Esophagus (tissue), 2 donors: ENCODE results near the gene PIK3C3. TPM values are rescaled to one million over a fixed set of nuclear protein-coding genes. Genes with fewer than 3 reads are reported as not detected.
"Not testable (repeated sequence)": the region's sequence is repeated elsewhere in the genome, so short reads cannot be mapped to it uniquely, and the experiment has no call there.

Experiments
- H3K27ac ChIP-seq, 2 donors: one replicate each; pipeline ENCODE4 v1.5.1; 2013; ENCODE audit warnings: low read depth in 2 of 2, mild to moderate bottlenecking in 2 of 2, inconsistent platforms in 1 of 2, low read length in 1 of 2, moderate library complexity in 1 of 2
- H3K27me3 ChIP-seq, 2 donors: one replicate each; pipeline ENCODE4 v1.6.1; 2013; ENCODE audit warnings: low read length in 2 of 2, control low read depth in 1 of 2, mild to moderate bottlenecking in 1 of 2; ENCODE audit not compliant: insufficient read depth in 2 of 2, control insufficient read depth in 1 of 2
- H3K36me3 ChIP-seq, 2 donors: one replicate each; pipeline ENCODE4 v1.6.1; 2013; ENCODE audit warnings: low read length in 1 of 2; ENCODE audit not compliant: control insufficient read depth in 2 of 2, insufficient read depth in 2 of 2
- H3K4me1 ChIP-seq, 2 donors: one replicate each; pipeline ENCODE4 v1.6.1; 2013; ENCODE audit warnings: low read length in 1 of 2; ENCODE audit not compliant: control insufficient read depth in 2 of 2, insufficient read depth in 2 of 2
- H3K4me3 ChIP-seq, 2 donors: one replicate each; pipeline ENCODE4 v1.5.1; 2013; ENCODE audit warnings: low read length in 2 of 2, mild to moderate bottlenecking in 2 of 2, low read depth in 1 of 2, moderate library complexity in 1 of 2
- H3K9me3 ChIP-seq, 2 donors: one replicate each; pipeline ENCODE4 v1.6.1; 2013; ENCODE audit warnings: mild to moderate bottlenecking in 2 of 2, low read depth in 1 of 2, low read length in 1 of 2, moderate library complexity in 1 of 2; ENCODE audit not compliant: control insufficient read depth in 2 of 2, insufficient read depth in 1 of 2
- WGBS, 2 donors: extraction: QIAGEN DNeasy Blood & Tissue Kit; methylation state at CpG; one replicate each; pipeline ENCODE4 v1.1.7; 2013; 5-methylcytosine and 5-hydroxymethylcytosine counted together
- polyA plus RNA-seq, 2 donors: library from polyadenylated mRNA; stranded (reverse); fragments of 200-250 nt; gene quantifications; one replicate each; pipeline ENCODE4 v1.2.3, GENCODE V29; 2013
- donor health status: healthy with polysubstance abuse.
- donor health status: Bipolar disorder and iron deficiency.

Gene PIK3C3
- polyA plus RNA-seq, 2 donors: 17.1 to 17.5 TPM

- Histone ChIP-seq H3K27ac (no peak overlapping the region), H3K27me3 (no peaks in the 10 kb centered on the region), H3K4me3 (no peak overlapping the region), H3K4me1 (no peaks in the 10 kb centered on the region), H3K9me3 (no peaks in the 10 kb centered on the region), H3K36me3 (peaks cover 2 to 4% of the 10 kb centered on the region in 2 donors)
- 77 to 82% methylated on average over 3 of the region's 3 CpGs for WGBS, 2 donors
These were observed 75.7 kb downstream of the PIK3C3 start for GRCh38 chr18:42030586-42031182.

- H3K27ac ChIP-seq: no peak overlapping the region
- peaks cover 2 to 4% of the 10 kb centered on the region in 2 donors for H3K36me3 ChIP-seq
- no peaks in the 10 kb centered on the region for H3K4me1 ChIP-seq
- H3K4me3 ChIP-seq: no peak overlapping the region
- no peaks in the 10 kb centered on the region for H3K27me3 ChIP-seq
- 98 to 100% methylated on average over 1 of the region's 1 CpG for WGBS, 2 donors
- H3K9me3 ChIP-seq: no peaks in the 10 kb centered on the region
These were observed 77.4 kb downstream of the PIK3C3 start for GRCh38 chr18:42032447-42032846.

- 86% methylated on average over 1 of the region's 1 CpG for WGBS, 2 donors
- H3K4me1 ChIP-seq: no peaks in the 10 kb centered on the region
- no peaks in the 10 kb centered on the region for H3K27me3 ChIP-seq
- peaks cover 2 to 4% of the 10 kb centered on the region in 2 donors for H3K36me3 ChIP-seq
- no peak overlapping the region for H3K4me3 ChIP-seq
- no peak overlapping the region for H3K27ac ChIP-seq
- H3K9me3 ChIP-seq: no peaks in the 10 kb centered on the region
These were observed 78.2 kb downstream of the PIK3C3 start for GRCh38 chr18:42033137-42033810.

- no peaks in the 10 kb centered on the region for H3K4me1 ChIP-seq
- WGBS, 2 donors: 65 to 68% methylated on average over 1 of the region's 1 CpG
- no peak overlapping the region for H3K4me3 ChIP-seq
- peaks cover 2 to 5% of the 10 kb centered on the region in 2 donors for H3K36me3 ChIP-seq
- no peak overlapping the region for H3K27ac ChIP-seq
- no peaks in the 10 kb centered on the region for H3K27me3 ChIP-seq
- H3K9me3 ChIP-seq: no peaks in the 10 kb centered on the region
These were observed 83.9 kb downstream of the PIK3C3 start for GRCh38 chr18:42038936-42039335.

- no peak overlapping the region for H3K4me3 ChIP-seq
- no peaks in the 10 kb centered on the region for H3K4me1 ChIP-seq
- no peaks in the 10 kb centered on the region for H3K27me3 ChIP-seq
- WGBS, 2 donors: 91 to 93% methylated on average over 1 of the region's 1 CpG
- peaks cover 2 to 5% of the 10 kb centered on the region in 2 donors for H3K36me3 ChIP-seq
- H3K27ac ChIP-seq: no peak overlapping the region
- no peaks in the 10 kb centered on the region for H3K9me3 ChIP-seq
These were observed 84.4 kb downstream of the PIK3C3 start for GRCh38 chr18:42039396-42039795.

GRCh38 chr18:42041793-42042192 is 86.8 kb downstream of the PIK3C3 start:
- Histone ChIP-seq H3K27ac (no peak overlapping the region), H3K4me1 (no peaks in the 10 kb centered on the region), H3K36me3 (peaks cover 0 to 3% of the 10 kb centered on the region in 2 donors), H3K27me3 (no peaks in the 10 kb centered on the region), H3K4me3 (no peak overlapping the region), H3K9me3 (no peaks in the 10 kb centered on the region)
- 58 to 72% methylated on average over 1 of the region's 1 CpG for WGBS, 2 donors

- Histone ChIP-seq H3K9me3 (no peaks in the 10 kb centered on the region), H3K27ac (no peak overlapping the region), H3K4me3 (no peak overlapping the region), H3K4me1 (no peaks in the 10 kb centered on the region), H3K36me3 (peaks cover 0 to 3% of the 10 kb centered on the region in 2 donors), H3K27me3 (no peaks in the 10 kb centered on the region)
- 95 to 100% methylated on average over 1 of the region's 1 CpG for WGBS, 2 donors
These were observed 90.3 kb downstream of the PIK3C3 start for GRCh38 chr18:42045346-42045745.

GRCh38 chr18:42047721-42048120 is 92.7 kb downstream of the PIK3C3 start:
- H3K27me3 ChIP-seq: no peaks in the 10 kb centered on the region
- H3K4me1 ChIP-seq: no peaks in the 10 kb centered on the region
- H3K27ac ChIP-seq: no peak overlapping the region
- no peak overlapping the region for H3K4me3 ChIP-seq
- peaks cover 0 to 3% of the 10 kb centered on the region in 2 donors for H3K36me3 ChIP-seq
- no peaks in the 10 kb centered on the region for H3K9me3 ChIP-seq

- 54 to 58% methylated on average over 2 of the region's 2 CpGs for WGBS, 2 donors
- Histone ChIP-seq H3K27ac (no peak overlapping the region), H3K4me1 (no peaks in the 10 kb centered on the region), H3K9me3 (no peaks in the 10 kb centered on the region), H3K27me3 (no peaks in the 10 kb centered on the region), H3K4me3 (no peak overlapping the region), H3K36me3 (peaks cover 0 to 3% of the 10 kb centered on the region in 2 donors)
These were observed 93.1 kb downstream of the PIK3C3 start for GRCh38 chr18:42048158-42048557.

- 97% methylated on average over 15 of the region's 15 CpGs for WGBS, 2 donors
- not testable (repeated sequence) for H3K36me3 ChIP-seq, H3K4me1 ChIP-seq, H3K27ac ChIP-seq, H3K27me3 ChIP-seq, H3K9me3 ChIP-seq, H3K4me3 ChIP-seq
These were observed 94.5 kb downstream of the PIK3C3 start for GRCh38 chr18:42049536-42049935.
